ENCODE data around the gene SEC16A.

The SEC16A gene

GRCh38 chr9:136424750-136425362 lies 58.0 kb downstream of the SEC16A start:
- Histone ChIP-seq H3K4me3 (ENCODE audit: low read depth in 1 of 2, low read length in 2 of 2) (no peak overlapping the region), H3K36me3 (ENCODE audit: control insufficient read depth in 1 of 2, insufficient read depth in 2 of 2, low read length in 2 of 2) (peaks cover 25 to 55% of the 10 kb centered on the region in 2 donors), H3K27ac (ENCODE audit: low read depth, low read length) (no peak overlapping the region), H3K9me3 (ENCODE audit: control insufficient read depth in 1 of 2, low read length in 2 of 2) (no peaks in the 10 kb centered on the region), H3K4me1 (ENCODE audit: control insufficient read depth in 1 of 2, insufficient read depth in 2 of 2, low read length in 2 of 2) (no peaks in the 10 kb centered on the region), H3K9ac (ENCODE audit: low read depth in 1 of 2, low read length in 2 of 2) (no peak overlapping the region), H3K27me3 (ENCODE audit: control insufficient read depth in 1 of 2, insufficient read depth in 2 of 2, low read length in 2 of 2) (no peaks in the 10 kb centered on the region)

GRCh38 chr9:136423432-136424146 lies 59.3 kb downstream of the SEC16A start:
- H3K4me3 ChIP-seq (ENCODE audit: low read depth in 1 of 2, low read length in 2 of 2), result no peak overlapping the region
- H3K36me3 ChIP-seq (ENCODE audit: control insufficient read depth in 1 of 2, insufficient read depth in 2 of 2, low read length in 2 of 2), result peaks cover 34 to 55% of the 10 kb centered on the region in 2 donors
- H3K27ac ChIP-seq (ENCODE audit: low read depth, low read length), result no peak overlapping the region
- H3K9ac ChIP-seq (ENCODE audit: low read depth in 1 of 2, low read length in 2 of 2), result no peak overlapping the region
- no peaks in the 10 kb centered on the region for H3K9me3 ChIP-seq (ENCODE audit: control insufficient read depth in 1 of 2, low read length in 2 of 2)
- no peaks in the 10 kb centered on the region for H3K4me1 ChIP-seq (ENCODE audit: control insufficient read depth in 1 of 2, insufficient read depth in 2 of 2, low read length in 2 of 2)
- H3K27me3 ChIP-seq (ENCODE audit: control insufficient read depth in 1 of 2, insufficient read depth in 2 of 2, low read length in 2 of 2), result no peaks in the 10 kb centered on the region

- no peaks in the 10 kb centered on the region for H3K4me1 ChIP-seq (ENCODE audit: control insufficient read depth in 1 of 2, insufficient read depth in 2 of 2, low read length in 2 of 2)
- H3K27ac ChIP-seq (ENCODE audit: low read depth, low read length), result no peak overlapping the region
- no peak overlapping the region for H3K4me3 ChIP-seq (ENCODE audit: low read depth in 1 of 2, low read length in 2 of 2)
- H3K27me3 ChIP-seq (ENCODE audit: control insufficient read depth in 1 of 2, insufficient read depth in 2 of 2, low read length in 2 of 2), result no peaks in the 10 kb centered on the region
- H3K9ac ChIP-seq (ENCODE audit: low read depth in 1 of 2, low read length in 2 of 2), result no peak overlapping the region
- H3K9me3 ChIP-seq (ENCODE audit: control insufficient read depth in 1 of 2, low read length in 2 of 2), result no peaks in the 10 kb centered on the region
- H3K36me3 ChIP-seq (ENCODE audit: control insufficient read depth in 1 of 2, insufficient read depth in 2 of 2, low read length in 2 of 2), result peaks cover 40 to 62% of the 10 kb centered on the region in 2 donors
Observed at GRCh38 chr9:136422876-136423275, 60.0 kb downstream of the SEC16A start.

GRCh38 chr9:136421791-136422190 lies 61.0 kb downstream of the SEC16A start:
- no peak overlapping the region for H3K27ac ChIP-seq (ENCODE audit: low read depth, low read length)
- no peaks in the 10 kb centered on the region for H3K27me3 ChIP-seq (ENCODE audit: control insufficient read depth in 1 of 2, insufficient read depth in 2 of 2, low read length in 2 of 2)
- no peak overlapping the region for H3K9ac ChIP-seq (ENCODE audit: low read depth in 1 of 2, low read length in 2 of 2)
- no peaks in the 10 kb centered on the region for H3K4me1 ChIP-seq (ENCODE audit: control insufficient read depth in 1 of 2, insufficient read depth in 2 of 2, low read length in 2 of 2)
- H3K9me3 ChIP-seq (ENCODE audit: control insufficient read depth in 1 of 2, low read length in 2 of 2), result no peaks in the 10 kb centered on the region
- H3K36me3 ChIP-seq (ENCODE audit: control insufficient read depth in 1 of 2, insufficient read depth in 2 of 2, low read length in 2 of 2), result peaks cover 44 to 72% of the 10 kb centered on the region in 2 donors
- H3K4me3 ChIP-seq (ENCODE audit: low read depth in 1 of 2, low read length in 2 of 2), result no peak overlapping the region

GRCh38 chr9:136419092-136419420 lies 63.8 kb downstream of the SEC16A start:
- Histone ChIP-seq H3K27ac (ENCODE audit: low read depth, low read length) (no peak overlapping the region), H3K4me3 (ENCODE audit: low read depth in 1 of 2, low read length in 2 of 2) (no peak overlapping the region), H3K9ac (ENCODE audit: low read depth in 1 of 2, low read length in 2 of 2) (no peak overlapping the region), H3K36me3 (ENCODE audit: control insufficient read depth in 1 of 2, insufficient read depth in 2 of 2, low read length in 2 of 2) (peaks cover 58 to 90% of the 10 kb centered on the region in 2 donors), H3K4me1 (ENCODE audit: control insufficient read depth in 1 of 2, insufficient read depth in 2 of 2, low read length in 2 of 2) (no peaks in the 10 kb centered on the region), H3K27me3 (ENCODE audit: control insufficient read depth in 1 of 2, insufficient read depth in 2 of 2, low read length in 2 of 2) (no peaks in the 10 kb centered on the region), H3K9me3 (ENCODE audit: control insufficient read depth in 1 of 2, low read length in 2 of 2) (no peaks in the 10 kb centered on the region)

- Histone ChIP-seq H3K27ac (ENCODE audit: low read depth, low read length) (no peak overlapping the region), H3K4me1 (ENCODE audit: control insufficient read depth in 1 of 2, insufficient read depth in 2 of 2, low read length in 2 of 2) (no peaks in the 10 kb centered on the region), H3K36me3 (ENCODE audit: control insufficient read depth in 1 of 2, insufficient read depth in 2 of 2, low read length in 2 of 2) (peaks cover 60 to 91% of the 10 kb centered on the region in 2 donors), H3K9me3 (ENCODE audit: control insufficient read depth in 1 of 2, low read length in 2 of 2) (no peaks in the 10 kb centered on the region), H3K9ac (ENCODE audit: low read depth in 1 of 2, low read length in 2 of 2) (no peak overlapping the region), H3K27me3 (ENCODE audit: control insufficient read depth in 1 of 2, insufficient read depth in 2 of 2, low read length in 2 of 2) (no peaks in the 10 kb centered on the region), H3K4me3 (ENCODE audit: low read depth in 1 of 2, low read length in 2 of 2) (no peak overlapping the region)
Observed at GRCh38 chr9:136418182-136419091, 64.4 kb downstream of the SEC16A start.

GRCh38 chr9:136416914-136417313 lies 65.9 kb downstream of the SEC16A start:
- no peak overlapping the region for H3K4me3 ChIP-seq (ENCODE audit: low read depth in 1 of 2, low read length in 2 of 2)
- no peak overlapping the region for H3K27ac ChIP-seq (ENCODE audit: low read depth, low read length)
- H3K36me3 ChIP-seq (ENCODE audit: control insufficient read depth in 1 of 2, insufficient read depth in 2 of 2, low read length in 2 of 2), result peaks cover 53 to 86% of the 10 kb centered on the region in 2 donors
- H3K27me3 ChIP-seq (ENCODE audit: control insufficient read depth in 1 of 2, insufficient read depth in 2 of 2, low read length in 2 of 2), result no peaks in the 10 kb centered on the region
- peaks cover 2 to 3% of the 10 kb centered on the region in 2 donors for H3K4me1 ChIP-seq (ENCODE audit: control insufficient read depth in 1 of 2, insufficient read depth in 2 of 2, low read length in 2 of 2)
- no peaks in the 10 kb centered on the region for H3K9me3 ChIP-seq (ENCODE audit: control insufficient read depth in 1 of 2, low read length in 2 of 2)
- H3K9ac ChIP-seq (ENCODE audit: low read depth in 1 of 2, low read length in 2 of 2), result no peak overlapping the region

- Histone ChIP-seq H3K9ac (ENCODE audit: low read depth in 1 of 2, low read length in 2 of 2) (no peak overlapping the region), H3K36me3 (ENCODE audit: control insufficient read depth in 1 of 2, insufficient read depth in 2 of 2, low read length in 2 of 2) (peaks cover 50 to 82% of the 10 kb centered on the region in 2 donors), H3K4me3 (ENCODE audit: low read depth in 1 of 2, low read length in 2 of 2) (no peak overlapping the region), H3K27me3 (ENCODE audit: control insufficient read depth in 1 of 2, insufficient read depth in 2 of 2, low read length in 2 of 2) (no peaks in the 10 kb centered on the region), H3K27ac (ENCODE audit: low read depth, low read length) (no peak overlapping the region), H3K4me1 (ENCODE audit: control insufficient read depth in 1 of 2, insufficient read depth in 2 of 2, low read length in 2 of 2) (peaks cover 7 to 8% of the 10 kb centered on the region in 2 donors), H3K9me3 (ENCODE audit: control insufficient read depth in 1 of 2, low read length in 2 of 2) (no peaks in the 10 kb centered on the region)
Observed at GRCh38 chr9:136416427-136416826, 66.4 kb downstream of the SEC16A start.

GRCh38 chr9:136412962-136413361 lies 69.9 kb downstream of the SEC16A start:
- H3K27ac ChIP-seq (ENCODE audit: low read depth, low read length), result no peak overlapping the region
- peaks cover 35 to 53% of the 10 kb centered on the region in 2 donors for H3K36me3 ChIP-seq (ENCODE audit: control insufficient read depth in 1 of 2, insufficient read depth in 2 of 2, low read length in 2 of 2)
- no peak overlapping the region for H3K4me3 ChIP-seq (ENCODE audit: low read depth in 1 of 2, low read length in 2 of 2)
- H3K9me3 ChIP-seq (ENCODE audit: control insufficient read depth in 1 of 2, low read length in 2 of 2), result no peaks in the 10 kb centered on the region
- no peaks in the 10 kb centered on the region for H3K27me3 ChIP-seq (ENCODE audit: control insufficient read depth in 1 of 2, insufficient read depth in 2 of 2, low read length in 2 of 2)
- no peak overlapping the region for H3K9ac ChIP-seq (ENCODE audit: low read depth in 1 of 2, low read length in 2 of 2)
- peaks cover 18 to 21% of the 10 kb centered on the region in 2 donors for H3K4me1 ChIP-seq (ENCODE audit: control insufficient read depth in 1 of 2, insufficient read depth in 2 of 2, low read length in 2 of 2)

- Histone ChIP-seq H3K36me3 (ENCODE audit: control insufficient read depth in 1 of 2, insufficient read depth in 2 of 2, low read length in 2 of 2) (peaks cover 35 to 51% of the 10 kb centered on the region in 2 donors), H3K9me3 (ENCODE audit: control insufficient read depth in 1 of 2, low read length in 2 of 2) (no peaks in the 10 kb centered on the region), H3K27me3 (ENCODE audit: control insufficient read depth in 1 of 2, insufficient read depth in 2 of 2, low read length in 2 of 2) (no peaks in the 10 kb centered on the region), H3K4me3 (ENCODE audit: low read depth in 1 of 2, low read length in 2 of 2) (peak overlapping the region; percentile 91 to 98), H3K27ac (ENCODE audit: low read depth, low read length) (no peak overlapping the region), H3K9ac (ENCODE audit: low read depth in 1 of 2, low read length in 2 of 2) (peak overlapping the region; percentile 56 to 92), H3K4me1 (ENCODE audit: control insufficient read depth in 1 of 2, insufficient read depth in 2 of 2, low read length in 2 of 2) (peaks cover 18 to 21% of the 10 kb centered on the region in 2 donors)
Observed at GRCh38 chr9:136411378-136411777, 71.5 kb downstream of the SEC16A start.

Measured in duodenal mucosa (tissue), 2 donors.